Measurements from ENCODE around the gene ARL6IP1.

GRCh38 chr16:18803569-18804462 is 2.5 kb upstream of the ARL6IP1 start:
- TF ChIP-seq CTCF (IDR thresholded peaks at IDR 0.05) (no peak), POLR2AphosphoS5 (IDR thresholded peaks at IDR 0.05) (no peak), POLR2A (IDR thresholded peaks at IDR 0.05) (no peak)
